ENCODE results near the gene BRD9.

The BRD9 gene

DNA sequence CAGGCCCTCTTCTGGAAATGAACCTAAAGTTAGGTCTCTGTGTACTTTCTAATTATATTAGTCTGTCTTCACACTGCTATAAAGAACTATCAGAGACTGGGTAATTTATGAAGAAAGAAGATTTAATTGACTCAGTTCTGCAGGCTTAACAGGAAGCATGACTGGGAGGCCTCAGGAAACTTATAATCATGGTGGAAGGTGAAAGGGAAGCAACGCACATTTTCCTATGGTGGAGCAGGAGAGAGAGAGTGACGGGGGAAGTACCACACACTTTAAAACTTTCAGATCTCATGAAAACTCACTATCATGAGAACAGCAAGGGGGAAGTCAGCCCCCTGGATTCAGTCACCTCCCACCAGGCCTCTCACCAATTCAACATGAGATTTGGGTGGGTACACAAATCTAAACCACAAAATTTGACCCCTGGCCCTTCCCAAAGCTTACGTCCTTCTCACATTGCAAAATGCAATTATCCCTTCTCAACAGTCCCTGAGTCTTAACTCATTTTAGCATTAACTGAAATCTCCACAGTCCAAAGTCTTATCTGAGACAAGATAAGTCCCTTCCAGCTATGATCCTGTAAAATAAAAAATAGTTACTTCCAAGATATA, 40.8 kb upstream of the BRD9 start:
- no peaks in the 10 kb centered on the region; the same call in 1 of the 2 replicates for H3K9me3 ChIP-seq (ENCODE audit: control insufficient read depth, insufficient read depth, low read depth, low read length)
- POLR2A ChIA-PET: no interaction called here
- H3K4me1 ChIP-seq (ENCODE audit: control insufficient read depth, insufficient read depth, low read length): no peaks in the 10 kb centered on the region
- CTCF ChIA-PET: interaction anchor here (0.7 to 4.6 kb wide), 9 partner anchors 10 to 711 kb away, joined by 3 to 38 read pairs (median 5); no protein-coding TSS in a partner anchor
- no peak overlapping the region for H3K27ac ChIP-seq (ENCODE audit: extremely low read depth, low read depth, low read length)
- no peak overlapping the region for H3K4me3 ChIP-seq (ENCODE audit: low read depth, low read length)
- peaks cover 0 to 2% of the 10 kb centered on the region in 2 experiments; a peak in 1 of 3 replicates for H3K36me3 ChIP-seq (ENCODE audit: control insufficient read depth in 2 of 2, insufficient read depth in 1 of 2, low read length in 2 of 2)
- no peak for TF ChIP-seq ZNF555 (tag by site-specific recombination; conservative IDR thresholded peaks at IDR 0.05)
- TF ChIP-seq, protein P1, sequence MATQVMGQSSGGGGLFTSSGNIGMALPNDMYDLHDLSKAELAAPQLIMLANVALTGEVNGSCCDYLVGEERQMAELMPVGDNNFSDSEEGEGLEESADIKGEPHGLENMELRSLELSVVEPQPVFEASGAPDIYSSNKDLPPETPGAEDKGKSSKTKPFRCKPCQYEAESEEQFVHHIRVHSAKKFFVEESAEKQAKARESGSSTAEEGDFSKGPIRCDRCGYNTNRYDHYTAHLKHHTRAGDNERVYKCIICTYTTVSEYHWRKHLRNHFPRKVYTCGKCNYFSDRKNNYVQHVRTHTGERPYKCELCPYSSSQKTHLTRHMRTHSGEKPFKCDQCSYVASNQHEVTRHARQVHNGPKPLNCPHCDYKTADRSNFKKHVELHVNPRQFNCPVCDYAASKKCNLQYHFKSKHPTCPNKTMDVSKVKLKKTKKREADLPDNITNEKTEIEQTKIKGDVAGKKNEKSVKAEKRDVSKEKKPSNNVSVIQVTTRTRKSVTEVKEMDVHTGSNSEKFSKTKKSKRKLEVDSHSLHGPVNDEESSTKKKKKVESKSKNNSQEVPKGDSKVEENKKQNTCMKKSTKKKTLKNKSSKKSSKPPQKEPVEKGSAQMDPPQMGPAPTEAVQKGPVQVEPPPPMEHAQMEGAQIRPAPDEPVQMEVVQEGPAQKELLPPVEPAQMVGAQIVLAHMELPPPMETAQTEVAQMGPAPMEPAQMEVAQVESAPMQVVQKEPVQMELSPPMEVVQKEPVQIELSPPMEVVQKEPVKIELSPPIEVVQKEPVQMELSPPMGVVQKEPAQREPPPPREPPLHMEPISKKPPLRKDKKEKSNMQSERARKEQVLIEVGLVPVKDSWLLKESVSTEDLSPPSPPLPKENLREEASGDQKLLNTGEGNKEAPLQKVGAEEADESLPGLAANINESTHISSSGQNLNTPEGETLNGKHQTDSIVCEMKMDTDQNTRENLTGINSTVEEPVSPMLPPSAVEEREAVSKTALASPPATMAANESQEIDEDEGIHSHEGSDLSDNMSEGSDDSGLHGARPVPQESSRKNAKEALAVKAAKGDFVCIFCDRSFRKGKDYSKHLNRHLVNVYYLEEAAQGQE (tag by site-specific recombination; IDR thresholded peaks at IDR 0.05): no peak
- TF ChIP-seq, protein P2, sequence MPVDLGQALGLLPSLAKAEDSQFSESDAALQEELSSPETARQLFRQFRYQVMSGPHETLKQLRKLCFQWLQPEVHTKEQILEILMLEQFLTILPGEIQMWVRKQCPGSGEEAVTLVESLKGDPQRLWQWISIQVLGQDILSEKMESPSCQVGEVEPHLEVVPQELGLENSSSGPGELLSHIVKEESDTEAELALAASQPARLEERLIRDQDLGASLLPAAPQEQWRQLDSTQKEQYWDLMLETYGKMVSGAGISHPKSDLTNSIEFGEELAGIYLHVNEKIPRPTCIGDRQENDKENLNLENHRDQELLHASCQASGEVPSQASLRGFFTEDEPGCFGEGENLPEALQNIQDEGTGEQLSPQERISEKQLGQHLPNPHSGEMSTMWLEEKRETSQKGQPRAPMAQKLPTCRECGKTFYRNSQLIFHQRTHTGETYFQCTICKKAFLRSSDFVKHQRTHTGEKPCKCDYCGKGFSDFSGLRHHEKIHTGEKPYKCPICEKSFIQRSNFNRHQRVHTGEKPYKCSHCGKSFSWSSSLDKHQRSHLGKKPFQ (tag by site-specific recombination; IDR thresholded peaks at IDR 0.05): no peak
- TF ChIP-seq SCRT1 (tag by site-specific recombination; IDR thresholded peaks at IDR 0.05; ENCODE audit: borderline replicate concordance): no peak
- no peak for TF ChIP-seq GLI4 (tag by site-specific recombination; IDR thresholded peaks at IDR 0.05)
- no peak for TF ChIP-seq ZNF335 (tag by site-specific recombination; conservative IDR thresholded peaks at IDR 0.05)
- no peak for TF ChIP-seq PRDM1 (tag by site-specific recombination; IDR thresholded peaks at IDR 0.05)
- TF ChIP-seq YY2 (tag by site-specific recombination; IDR thresholded peaks at IDR 0.05): no peak
- TF ChIP-seq ZNF837 (tag by site-specific recombination; IDR thresholded peaks at IDR 0.05): no peak
- TF ChIP-seq ZBTB48 (tag by site-specific recombination; IDR thresholded peaks at IDR 0.05): no peak
- TF ChIP-seq, protein P3, sequence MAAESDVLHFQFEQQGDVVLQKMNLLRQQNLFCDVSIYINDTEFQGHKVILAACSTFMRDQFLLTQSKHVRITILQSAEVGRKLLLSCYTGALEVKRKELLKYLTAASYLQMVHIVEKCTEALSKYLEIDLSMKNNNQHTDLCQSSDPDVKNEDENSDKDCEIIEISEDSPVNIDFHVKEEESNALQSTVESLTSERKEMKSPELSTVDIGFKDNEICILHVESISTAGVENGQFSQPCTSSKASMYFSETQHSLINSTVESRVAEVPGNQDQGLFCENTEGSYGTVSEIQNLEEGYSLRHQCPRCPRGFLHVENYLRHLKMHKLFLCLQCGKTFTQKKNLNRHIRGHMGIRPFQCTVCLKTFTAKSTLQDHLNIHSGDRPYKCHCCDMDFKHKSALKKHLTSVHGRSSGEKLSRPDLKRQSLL (tag by site-specific recombination; IDR thresholded peaks at IDR 0.05): no peak
- TF ChIP-seq ZNF132 (tag by site-specific recombination; IDR thresholded peaks at IDR 0.05; ENCODE audit: borderline replicate concordance): no peak
- no peak for TF ChIP-seq ZNF354C (tag by site-specific recombination; IDR thresholded peaks at IDR 0.05; ENCODE audit: borderline replicate concordance, low read depth)

DNA sequence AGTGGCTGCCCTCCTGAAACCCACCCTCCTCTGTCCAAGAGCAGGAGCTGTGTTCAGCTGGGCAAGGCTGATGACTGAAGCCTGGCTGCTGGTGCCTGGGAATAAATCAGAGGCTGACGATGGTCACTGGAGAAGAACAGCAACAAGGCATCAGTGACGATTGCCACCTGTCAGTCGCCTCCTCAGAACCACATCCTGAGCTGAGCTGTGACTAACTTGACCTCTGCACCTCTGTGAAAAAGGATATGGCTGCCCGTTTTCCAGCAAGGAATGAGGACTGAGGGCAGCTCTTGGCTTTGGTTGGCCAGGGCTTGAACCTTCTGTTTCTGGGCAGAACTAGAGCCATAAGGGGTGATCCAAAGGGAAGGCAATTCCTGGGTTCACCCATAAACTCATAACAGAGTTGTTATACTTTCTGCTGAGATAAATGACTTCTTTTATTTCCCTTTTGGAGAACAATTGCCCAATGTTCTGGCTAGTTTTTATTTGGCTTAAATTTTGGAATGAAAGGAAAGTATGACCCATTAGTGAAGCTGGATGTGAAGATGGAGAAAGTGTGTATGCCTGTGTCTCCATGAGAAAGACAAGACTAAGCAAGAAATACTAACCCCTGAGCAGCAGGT, 40.1 kb upstream of the BRD9 start:
- ChIA-PET CTCF (interaction anchor here (0.7 to 4.6 kb wide), 6 partner anchors 9 to 235 kb away, joined by 3 to 38 read pairs (median 6); no protein-coding TSS in a partner anchor), POLR2A (no interaction called here)
- no peaks in the 10 kb centered on the region; the same call in 1 of the 2 replicates for H3K9me3 ChIP-seq (ENCODE audit: control insufficient read depth, insufficient read depth, low read depth, low read length)
- TF ChIP-seq, protein P4, sequence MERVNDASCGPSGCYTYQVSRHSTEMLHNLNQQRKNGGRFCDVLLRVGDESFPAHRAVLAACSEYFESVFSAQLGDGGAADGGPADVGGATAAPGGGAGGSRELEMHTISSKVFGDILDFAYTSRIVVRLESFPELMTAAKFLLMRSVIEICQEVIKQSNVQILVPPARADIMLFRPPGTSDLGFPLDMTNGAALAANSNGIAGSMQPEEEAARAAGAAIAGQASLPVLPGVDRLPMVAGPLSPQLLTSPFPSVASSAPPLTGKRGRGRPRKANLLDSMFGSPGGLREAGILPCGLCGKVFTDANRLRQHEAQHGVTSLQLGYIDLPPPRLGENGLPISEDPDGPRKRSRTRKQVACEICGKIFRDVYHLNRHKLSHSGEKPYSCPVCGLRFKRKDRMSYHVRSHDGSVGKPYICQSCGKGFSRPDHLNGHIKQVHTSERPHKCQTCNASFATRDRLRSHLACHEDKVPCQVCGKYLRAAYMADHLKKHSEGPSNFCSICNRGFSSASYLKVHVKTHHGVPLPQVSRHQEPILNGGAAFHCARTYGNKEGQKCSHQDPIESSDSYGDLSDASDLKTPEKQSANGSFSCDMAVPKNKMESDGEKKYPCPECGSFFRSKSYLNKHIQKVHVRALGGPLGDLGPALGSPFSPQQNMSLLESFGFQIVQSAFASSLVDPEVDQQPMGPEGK (tag by site-specific recombination; IDR thresholded peaks at IDR 0.05): no peak
- TF ChIP-seq, protein P5, sequence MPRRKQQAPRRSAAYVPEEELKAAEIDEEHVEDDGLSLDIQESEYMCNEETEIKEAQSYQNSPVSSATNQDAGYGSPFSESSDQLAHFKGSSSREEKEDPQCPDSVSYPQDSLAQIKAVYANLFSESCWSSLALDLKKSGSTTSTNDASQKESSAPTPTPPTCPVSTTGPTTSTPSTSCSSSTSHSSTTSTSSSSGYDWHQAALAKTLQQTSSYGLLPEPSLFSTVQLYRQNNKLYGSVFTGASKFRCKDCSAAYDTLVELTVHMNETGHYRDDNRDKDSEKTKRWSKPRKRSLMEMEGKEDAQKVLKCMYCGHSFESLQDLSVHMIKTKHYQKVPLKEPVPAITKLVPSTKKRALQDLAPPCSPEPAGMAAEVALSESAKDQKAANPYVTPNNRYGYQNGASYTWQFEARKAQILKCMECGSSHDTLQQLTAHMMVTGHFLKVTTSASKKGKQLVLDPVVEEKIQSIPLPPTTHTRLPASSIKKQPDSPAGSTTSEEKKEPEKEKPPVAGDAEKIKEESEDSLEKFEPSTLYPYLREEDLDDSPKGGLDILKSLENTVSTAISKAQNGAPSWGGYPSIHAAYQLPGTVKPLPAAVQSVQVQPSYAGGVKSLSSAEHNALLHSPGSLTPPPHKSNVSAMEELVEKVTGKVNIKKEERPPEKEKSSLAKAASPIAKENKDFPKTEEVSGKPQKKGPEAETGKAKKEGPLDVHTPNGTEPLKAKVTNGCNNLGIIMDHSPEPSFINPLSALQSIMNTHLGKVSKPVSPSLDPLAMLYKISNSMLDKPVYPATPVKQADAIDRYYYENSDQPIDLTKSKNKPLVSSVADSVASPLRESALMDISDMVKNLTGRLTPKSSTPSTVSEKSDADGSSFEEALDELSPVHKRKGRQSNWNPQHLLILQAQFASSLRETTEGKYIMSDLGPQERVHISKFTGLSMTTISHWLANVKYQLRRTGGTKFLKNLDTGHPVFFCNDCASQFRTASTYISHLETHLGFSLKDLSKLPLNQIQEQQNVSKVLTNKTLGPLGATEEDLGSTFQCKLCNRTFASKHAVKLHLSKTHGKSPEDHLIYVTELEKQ (tag by site-specific recombination; IDR thresholded peaks at IDR 0.05; ENCODE audit: borderline replicate concordance): no peak
- TF ChIP-seq, protein P6, sequence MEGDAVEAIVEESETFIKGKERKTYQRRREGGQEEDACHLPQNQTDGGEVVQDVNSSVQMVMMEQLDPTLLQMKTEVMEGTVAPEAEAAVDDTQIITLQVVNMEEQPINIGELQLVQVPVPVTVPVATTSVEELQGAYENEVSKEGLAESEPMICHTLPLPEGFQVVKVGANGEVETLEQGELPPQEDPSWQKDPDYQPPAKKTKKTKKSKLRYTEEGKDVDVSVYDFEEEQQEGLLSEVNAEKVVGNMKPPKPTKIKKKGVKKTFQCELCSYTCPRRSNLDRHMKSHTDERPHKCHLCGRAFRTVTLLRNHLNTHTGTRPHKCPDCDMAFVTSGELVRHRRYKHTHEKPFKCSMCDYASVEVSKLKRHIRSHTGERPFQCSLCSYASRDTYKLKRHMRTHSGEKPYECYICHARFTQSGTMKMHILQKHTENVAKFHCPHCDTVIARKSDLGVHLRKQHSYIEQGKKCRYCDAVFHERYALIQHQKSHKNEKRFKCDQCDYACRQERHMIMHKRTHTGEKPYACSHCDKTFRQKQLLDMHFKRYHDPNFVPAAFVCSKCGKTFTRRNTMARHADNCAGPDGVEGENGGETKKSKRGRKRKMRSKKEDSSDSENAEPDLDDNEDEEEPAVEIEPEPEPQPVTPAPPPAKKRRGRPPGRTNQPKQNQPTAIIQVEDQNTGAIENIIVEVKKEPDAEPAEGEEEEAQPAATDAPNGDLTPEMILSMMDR (tag by site-specific recombination; IDR thresholded peaks at IDR 0.05): no peak
- TF ChIP-seq ZNF658 (tag by site-specific recombination; IDR thresholded peaks at IDR 0.05) (no peak), GLIS1 (tag by site-specific recombination; IDR thresholded peaks at IDR 0.05) (no peak)
- H3K4me1 ChIP-seq (ENCODE audit: control insufficient read depth, insufficient read depth, low read length): no peaks in the 10 kb centered on the region
- no peak overlapping the region for H3K4me3 ChIP-seq (ENCODE audit: low read depth, low read length)
- H3K27ac ChIP-seq (ENCODE audit: extremely low read depth, low read depth, low read length): no peak overlapping the region
- H3K36me3 ChIP-seq (ENCODE audit: control insufficient read depth in 2 of 2, insufficient read depth in 1 of 2, low read length in 2 of 2): peaks cover 0 to 2% of the 10 kb centered on the region in 2 experiments; a peak in 1 of 3 replicates
